Ishikawa (cell line): ENCODE data around the gene ELF1.

ENCODE experiments used
- CEBPB ChIP-seq: IDR thresholded peaks from 2 replicates; pipeline ENCODE4 v1.6.1; 2012
- CREB1 ChIP-seq: IDR thresholded peaks from 2 replicates; pipeline ENCODE4 v1.6.1; 2012; ENCODE audit warnings: low read depth
- EGR1 ChIP-seq: IDR thresholded peaks from 2 replicates; pipeline ENCODE4 v1.6.1; 2012
- EP300 ChIP-seq: IDR thresholded peaks from 2 replicates; pipeline ENCODE4 v1.6.1; 2012; ENCODE audit warnings: borderline replicate concordance
- FOXM1 ChIP-seq: IDR thresholded peaks from 2 replicates; pipeline ENCODE4 v1.6.1; 2012; ENCODE audit warnings: low read depth, borderline replicate concordance
- NFIC ChIP-seq: IDR thresholded peaks from 2 replicates; pipeline ENCODE4 v1.6.1; 2012
- RAD21 ChIP-seq: IDR thresholded peaks from 2 replicates; pipeline ENCODE4 v1.6.1; 2012; ENCODE audit warnings: low read depth
- REST ChIP-seq: IDR thresholded peaks from 2 replicates; pipeline ENCODE4 v1.6.1; 2012; ENCODE audit warnings: low read depth, mild to moderate bottlenecking
- TAF1 ChIP-seq: IDR thresholded peaks from 2 replicates; pipeline ENCODE4 v1.6.1; 2012; ENCODE audit warnings: low read depth, mild to moderate bottlenecking
- TCF12 ChIP-seq: IDR thresholded peaks from 2 replicates; pipeline ENCODE4 v1.6.1; 2012; ENCODE audit warnings: low read depth
- TEAD4 ChIP-seq: IDR thresholded peaks from 2 replicates; pipeline ENCODE4 v1.6.1; 2012
- USF1 ChIP-seq: IDR thresholded peaks from 2 replicates; pipeline ENCODE4 v1.6.1; 2012
- YY1 ChIP-seq: IDR thresholded peaks from 2 replicates; pipeline ENCODE4 v1.6.1; 2012; ENCODE audit warnings: low read depth
- ZBTB7A ChIP-seq: IDR thresholded peaks from 2 replicates; pipeline ENCODE4 v1.6.1; 2012; ENCODE audit warnings: low read depth
- TF ChIP-seq, protein P1 (sequence below): IDR thresholded peaks from 2 replicates; pipeline ENCODE4 v1.6.1; 2012

ELF1 gene

GRCh38 chr13:40995997-40996396, 23.1 kb downstream of the ELF1 start:
- TF ChIP-seq EGR1 (no peak), TAF1 (no peak), CEBPB (no peak), USF1 (no peak), ZBTB7A (no peak), RAD21 (no peak), FOXM1 (no peak), EP300 (no peak), TEAD4 (no peak), CREB1 (no peak), YY1 (no peak), NFIC (no peak), REST (no peak)
- TF ChIP-seq, protein P1, sequence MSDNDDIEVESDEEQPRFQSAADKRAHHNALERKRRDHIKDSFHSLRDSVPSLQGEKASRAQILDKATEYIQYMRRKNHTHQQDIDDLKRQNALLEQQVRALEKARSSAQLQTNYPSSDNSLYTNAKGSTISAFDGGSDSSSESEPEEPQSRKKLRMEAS, result no peak

DNA sequence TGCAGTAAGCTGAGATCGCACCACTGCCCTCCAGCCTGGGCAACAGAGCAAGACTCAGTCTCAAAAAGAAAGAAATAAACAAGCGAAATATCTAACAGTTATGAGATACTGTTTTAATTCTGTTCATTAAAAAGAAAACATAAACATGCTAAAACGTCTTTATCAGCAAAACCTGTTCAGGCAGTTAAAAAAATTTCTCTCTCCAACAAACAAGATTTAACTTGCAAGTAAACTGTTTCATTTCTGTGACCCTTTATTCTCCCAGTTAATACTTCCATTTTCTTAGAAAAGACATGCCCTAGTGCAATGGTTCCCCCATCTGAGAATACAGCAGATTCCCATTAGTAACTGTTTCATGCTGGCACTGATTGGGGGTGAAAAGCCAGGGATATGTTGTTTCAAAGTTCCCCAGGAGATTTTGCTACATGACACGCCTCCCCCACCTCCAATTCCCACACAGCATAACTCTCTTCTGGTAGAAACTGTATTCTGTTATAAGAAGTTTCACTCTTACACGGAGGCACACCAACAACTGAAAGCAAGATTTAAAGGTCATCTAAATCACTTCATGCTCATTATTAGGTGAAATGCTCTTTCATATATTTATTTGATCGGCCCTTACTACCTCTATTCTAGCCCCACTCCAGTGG, 24.4 kb downstream of the ELF1 start:
- TF ChIP-seq CEBPB (no peak), REST (no peak), TCF12 (no peak), CREB1 (no peak), ZBTB7A (no peak), EGR1 (no peak), USF1 (no peak), EP300 (no peak), TEAD4 (no peak)
- TF ChIP-seq, protein P1, result no peak

DNA sequence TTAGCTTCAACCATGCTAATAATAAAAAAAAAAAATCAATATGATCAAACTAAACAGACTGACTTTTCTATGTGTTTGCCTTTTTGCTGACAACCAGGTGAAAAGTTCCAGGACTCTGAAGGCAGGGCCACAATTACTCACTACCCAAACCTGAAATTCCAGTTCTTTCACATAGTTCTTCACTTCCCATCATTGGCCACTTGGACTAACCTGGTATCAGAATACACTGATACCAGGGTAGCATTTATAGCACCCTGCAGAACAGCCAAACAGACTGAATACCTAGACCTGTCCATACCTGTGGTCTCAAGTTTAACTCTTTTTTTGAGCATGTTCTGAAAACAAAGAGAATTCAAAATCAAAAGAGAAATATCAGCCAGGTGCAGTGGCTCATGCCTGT, 25.1 kb downstream of the ELF1 start:
- TF ChIP-seq TAF1, result no peak
- TF ChIP-seq, protein P1, result no peak
- peak; percentile 46 for TF ChIP-seq NFIC
- peak; percentile 38; the same call in 1 of the 2 replicates for TF ChIP-seq YY1
- no peak for TF ChIP-seq EGR1
- TF ChIP-seq TCF12, result peak; percentile 81
- no peak for TF ChIP-seq CREB1
- TF ChIP-seq EP300, result peak; percentile 67; the same call in 1 of the 2 replicates
- peak; percentile 48; the same call in 1 of the 2 replicates for TF ChIP-seq FOXM1
- peak; percentile 82 for TF ChIP-seq TEAD4
- TF ChIP-seq USF1, result no peak
- TF ChIP-seq RAD21, result peak; percentile 27; the same call in 1 of the 2 replicates
- no peak for TF ChIP-seq CEBPB
- no peak for TF ChIP-seq REST
